Calu3 (cell line): Measurements from ENCODE around the gene SPART. TPM values are rescaled to one million over a fixed set of nuclear protein-coding genes. Genes with fewer than 3 reads are reported as not detected.

Experiments
- BruUV-seq: library from RNA; stranded (reverse); fragments of 400-500 nt; replicated peaks from 2 replicates; lab custom pipeline; 2021; lab: Mats Ljungman, UMichigan
- CTCF ChIA-PET: fragments of 300-600 bp; sonication (Branson Sonifier 250); formaldehyde crosslinking; loops from one replicate; lab custom pipeline; 2022; ENCODE audit warnings: antibody characterized with exemption; lab: Charles Lee
- DNase-seq: peaks from one replicate; pipeline ENCODE4 v3.0.0; 2022
- H3K27ac Mint-ChIP-seq: one replicate; pipeline ENCODE4 v1.8.0; 2022; ENCODE audit warnings: mixed read lengths; ENCODE audit not compliant: unreplicated experiment
- H3K27me3 Mint-ChIP-seq: one replicate; pipeline ENCODE4 v1.8.0; 2022; ENCODE audit warnings: mixed read lengths; ENCODE audit not compliant: unreplicated experiment
- H3K36me3 Mint-ChIP-seq: one replicate; pipeline ENCODE4 v1.8.0; 2022; ENCODE audit warnings: mild to moderate bottlenecking, moderate library complexity, mixed read lengths; ENCODE audit not compliant: insufficient read depth, unreplicated experiment
- H3K4me1 Mint-ChIP-seq: one replicate; pipeline ENCODE4 v1.8.0; 2022; ENCODE audit warnings: mild to moderate bottlenecking, low read depth, mixed read lengths; ENCODE audit not compliant: unreplicated experiment
- H3K4me3 Mint-ChIP-seq: one replicate; pipeline ENCODE4 v1.8.0; 2022; ENCODE audit warnings: mild to moderate bottlenecking, low read depth, moderate library complexity, mixed read lengths; ENCODE audit not compliant: unreplicated experiment
- H3K9me3 Mint-ChIP-seq: one replicate; pipeline ENCODE4 v1.8.0; 2022; ENCODE audit warnings: low read depth, mixed read lengths; ENCODE audit not compliant: unreplicated experiment
- CTCF ChIP-seq: fragments of 200-600 bp; IDR thresholded peaks from one replicate; pipeline ENCODE4 v1.8.0; 2022; ENCODE audit warnings: antibody characterized with exemption; ENCODE audit not compliant: unreplicated experiment
- intact Hi-C: fragments of 100-400 bp; cut with micrococcal nuclease; formaldehyde crosslinking; loops from one replicate; pipeline ENCODE4 v1.10.0; 2022; ENCODE audit not compliant: unreplicated experiment
- total RNA-seq: library from RNA; stranded (reverse); gene quantifications from 2 replicates; pipeline ENCODE4 v1.2.3, GENCODE V29; 2022

SPART gene
- total RNA-seq, 1 experiment from 2014 or later = not detected

- Mint-ChIP-seq H3K4me1 (no peaks in the 10 kb centered on the region), H3K9me3 (no peaks in the 10 kb centered on the region), H3K27ac (no peak overlapping the region), H3K4me3 (no peak overlapping the region), H3K36me3 (no peaks in the 10 kb centered on the region), H3K27me3 (no peaks in the 10 kb centered on the region)
- TF ChIP-seq CTCF = no peak
- intact Hi-C loops = no loop called here
- no peak for DNase-seq
- CTCF ChIA-PET = interaction anchor here (1.4 kb wide), 1 partner anchor 24 kb away, joined by 3 read pairs; no protein-coding TSS in a partner anchor
- no TSS peak for BruUV-seq
These were observed 31.8 kb upstream of the SPART start for GRCh38 chr13:36377826-36378468.

- CTCF ChIA-PET = no interaction called here
- no peaks in the 10 kb centered on the region for H3K4me1 Mint-ChIP-seq
- H3K27ac Mint-ChIP-seq = no peak overlapping the region
- H3K4me3 Mint-ChIP-seq = no peak overlapping the region
- H3K9me3 Mint-ChIP-seq = no peaks in the 10 kb centered on the region
- H3K27me3 Mint-ChIP-seq = no peaks in the 10 kb centered on the region
- H3K36me3 Mint-ChIP-seq = no peaks in the 10 kb centered on the region
- TF ChIP-seq CTCF = no peak
- no peak for DNase-seq
- intact Hi-C loops = no loop called here
- no TSS peak for BruUV-seq
These were observed 27.9 kb upstream of the SPART start for GRCh38 chr13:36374063-36374462.

- CTCF ChIA-PET = interaction anchor here (0.6 kb wide), 1 partner anchor 9 kb away, joined by 3 read pairs; no protein-coding TSS in a partner anchor
- no peaks in the 10 kb centered on the region for H3K4me1 Mint-ChIP-seq
- H3K9me3 Mint-ChIP-seq = no peaks in the 10 kb centered on the region
- no peak for DNase-seq
- BruUV-seq = no TSS peak
- H3K27me3 Mint-ChIP-seq = peaks cover under 1% of the 10 kb centered on the region
- H3K4me3 Mint-ChIP-seq = no peak overlapping the region
- H3K36me3 Mint-ChIP-seq = no peaks in the 10 kb centered on the region
- TF ChIP-seq CTCF = no peak
- H3K27ac Mint-ChIP-seq = no peak overlapping the region
- intact Hi-C loops = no loop called here
These were observed 25.0 kb upstream of the SPART start for GRCh38 chr13:36371185-36371584.

- intact Hi-C loops = no loop called here
- no TSS peak for BruUV-seq
- CTCF ChIA-PET = interaction anchor here (0.7 kb wide), 1 partner anchor 11 kb away, joined by 3 read pairs; no protein-coding TSS in a partner anchor
- TF ChIP-seq CTCF = no peak
- Mint-ChIP-seq H3K27ac (no peak overlapping the region), H3K27me3 (peaks cover 11% of the 10 kb centered on the region), H3K9me3 (no peaks in the 10 kb centered on the region), H3K4me3 (no peak overlapping the region), H3K4me1 (no peaks in the 10 kb centered on the region), H3K36me3 (no peaks in the 10 kb centered on the region)
- no peak for DNase-seq
These were observed 23.9 kb upstream of the SPART start for GRCh38 chr13:36370108-36370429.
